ENCODE measurements around the gene TAF11L14.
"Not testable (repeated sequence)": the region's sequence is repeated elsewhere in the genome, so short reads cannot be mapped to it uniquely, and the experiment has no call there.

TAF11L14 gene

DNA sequence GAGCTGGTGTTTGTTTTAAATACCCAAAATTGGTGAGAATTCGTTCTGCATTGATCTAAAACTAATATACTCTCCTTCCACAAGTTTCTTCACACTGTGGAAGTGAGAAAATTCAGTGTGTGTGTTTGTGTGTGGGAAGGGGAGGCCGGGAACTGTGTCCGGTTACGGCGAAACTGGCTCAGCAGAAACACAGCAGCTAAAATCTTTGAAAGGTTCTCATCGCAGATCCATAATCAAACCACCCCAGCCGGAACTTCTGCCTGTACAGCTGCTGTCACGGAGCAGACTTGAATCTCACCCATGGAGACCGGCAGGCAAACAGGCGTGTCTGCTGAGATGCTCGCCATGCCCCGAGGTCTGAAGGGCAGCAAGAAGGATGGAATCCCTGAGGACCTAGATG is 2.5 kb upstream of the TAF11L14 start, which contains the start of gene TAF11L13:
TAF11L13 (plus strand) TSS at position 301 of the 400 bp plus-strand sequence.
- not testable (repeated sequence) for H3K36me3 Mint-ChIP-seq (ENCODE audit: insufficient read depth); H3K27me3 Mint-ChIP-seq; H3K27ac Mint-ChIP-seq (ENCODE audit: low read depth); H3K4me1 Mint-ChIP-seq; DNase-seq (ENCODE audit: low spot score in 2 of 2); ATAC-seq (replicated peaks; ENCODE audit: extremely low read depth, poor library complexity, severe bottlenecking); H3K9me3 Mint-ChIP-seq; H3K4me3 Mint-ChIP-seq

DNA sequence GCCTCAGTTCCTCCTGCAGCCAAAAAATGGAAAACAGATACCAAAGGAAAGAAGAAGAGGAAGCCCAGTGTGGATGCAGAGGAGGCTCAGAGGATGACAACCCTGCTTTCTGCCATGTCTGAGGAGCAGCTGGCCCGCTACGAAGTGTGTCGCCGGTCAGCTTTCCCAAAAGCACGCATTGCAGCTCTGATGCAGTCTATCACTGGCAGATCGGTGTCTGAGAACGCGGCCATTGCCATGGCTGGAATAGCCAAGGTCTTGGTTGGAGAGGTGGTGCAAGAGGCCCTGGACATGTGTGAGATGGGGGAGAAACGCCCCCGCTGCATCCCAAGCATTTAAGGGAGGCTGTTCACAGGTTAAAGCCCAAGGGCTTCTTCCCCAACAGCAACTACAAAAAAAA is 15.0 kb downstream of the TAF11L14 start:
- not testable (repeated sequence) for H3K4me1 Mint-ChIP-seq; H3K36me3 Mint-ChIP-seq (ENCODE audit: insufficient read depth); DNase-seq (ENCODE audit: low spot score in 2 of 2); ATAC-seq (replicated peaks; ENCODE audit: extremely low read depth, poor library complexity, severe bottlenecking); H3K27ac Mint-ChIP-seq (ENCODE audit: low read depth); H3K4me3 Mint-ChIP-seq; H3K27me3 Mint-ChIP-seq
- peaks cover 25% of the 10 kb centered on the region for H3K9me3 Mint-ChIP-seq

DNA sequence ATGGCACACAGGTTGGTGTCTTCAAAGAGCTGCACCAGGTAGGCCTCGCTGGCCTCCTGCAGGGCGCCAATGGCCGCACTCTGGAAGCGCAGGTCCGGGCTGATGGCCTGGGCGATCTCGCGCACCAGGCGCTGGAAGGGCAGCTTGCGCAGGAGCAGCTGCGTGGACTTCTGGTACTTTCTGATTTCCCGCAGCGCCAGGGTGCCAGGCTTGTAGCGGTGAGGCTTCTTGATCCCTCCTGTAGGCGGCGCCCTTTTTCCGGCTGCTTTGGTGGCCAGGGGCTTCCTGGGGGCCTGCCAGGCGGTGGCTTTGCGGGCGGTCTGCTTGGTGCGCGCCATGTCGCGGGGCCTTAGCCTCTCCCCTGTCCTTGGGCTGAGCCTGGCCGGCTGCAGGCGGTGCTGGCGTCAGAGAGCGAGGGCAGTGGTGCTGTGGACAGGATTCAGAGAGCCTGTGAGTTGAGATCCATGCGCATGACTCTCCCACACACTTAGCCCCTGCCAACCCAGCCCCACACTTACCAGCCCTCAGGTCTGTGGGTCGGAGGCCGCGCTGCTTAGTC is 21.0 kb downstream of the TAF11L14 start:
- not testable (repeated sequence) for H3K36me3 Mint-ChIP-seq (ENCODE audit: insufficient read depth); H3K27me3 Mint-ChIP-seq; H3K4me3 Mint-ChIP-seq; ATAC-seq (replicated peaks; ENCODE audit: extremely low read depth, poor library complexity, severe bottlenecking); H3K4me1 Mint-ChIP-seq; H3K27ac Mint-ChIP-seq (ENCODE audit: low read depth); DNase-seq (ENCODE audit: low spot score in 2 of 2)
- H3K9me3 Mint-ChIP-seq = peaks cover 17% of the 10 kb centered on the region

DNA sequence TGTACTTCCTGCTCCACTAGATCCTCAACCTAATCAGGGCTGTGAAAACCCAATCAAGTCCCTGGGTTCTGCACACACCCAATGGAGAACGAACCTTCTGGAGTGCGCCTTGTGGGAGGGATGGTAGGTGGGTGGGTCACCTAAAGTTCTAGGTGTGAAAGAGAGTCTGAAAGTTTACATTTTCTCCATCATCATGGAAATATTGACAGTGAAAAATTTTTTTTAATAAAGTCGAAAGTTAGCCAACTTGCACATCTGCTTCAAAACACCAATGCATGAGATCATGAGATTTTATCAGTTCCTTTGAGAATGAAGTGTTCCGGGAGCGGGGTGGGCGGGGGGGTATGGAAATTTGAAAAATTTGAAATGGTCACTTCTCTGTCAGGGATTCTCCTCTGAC is 21.7 kb downstream of the TAF11L14 start:
- Mint-ChIP-seq H3K27ac (ENCODE audit: low read depth) (no peak overlapping the region), H3K36me3 (ENCODE audit: insufficient read depth) (peaks cover 2% of the 10 kb centered on the region), H3K4me3 (no peak overlapping the region), H3K4me1 (no peaks in the 10 kb centered on the region), H3K27me3 (no peaks in the 10 kb centered on the region), H3K9me3 (peaks cover 17% of the 10 kb centered on the region)
- ATAC-seq (replicated peaks; ENCODE audit: extremely low read depth, poor library complexity, severe bottlenecking) (no peak), DNase-seq (ENCODE audit: low spot score in 2 of 2) (no peak)

DNA sequence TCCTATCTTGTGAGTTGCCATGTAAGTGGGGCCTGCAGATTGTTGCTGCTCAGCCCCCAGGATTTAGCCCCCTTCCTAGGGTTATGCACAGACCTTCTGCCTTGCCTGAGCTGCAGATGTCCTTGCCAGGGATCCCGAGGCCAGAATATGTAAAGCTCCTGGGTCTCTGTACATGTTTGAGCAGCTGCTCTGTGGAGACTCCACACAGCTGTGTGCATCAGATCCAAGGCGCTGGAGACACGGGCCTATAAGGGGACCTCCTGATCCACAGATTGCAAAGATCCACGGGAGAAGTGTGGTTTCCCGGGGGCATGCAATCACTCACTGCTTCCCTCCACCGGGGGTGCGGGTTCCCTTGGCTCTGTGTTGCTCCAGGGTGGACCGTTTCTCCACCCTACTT is 28.9 kb downstream of the TAF11L14 start:
- Mint-ChIP-seq H3K4me3 (no peak overlapping the region), H3K27ac (ENCODE audit: low read depth) (no peak overlapping the region), H3K36me3 (ENCODE audit: insufficient read depth) (peaks cover 2% of the 10 kb centered on the region), H3K9me3 (peaks cover 22% of the 10 kb centered on the region), H3K4me1 (no peaks in the 10 kb centered on the region), H3K27me3 (no peaks in the 10 kb centered on the region)
- no peak for ATAC-seq (replicated peaks; ENCODE audit: extremely low read depth, poor library complexity, severe bottlenecking)
- DNase-seq (ENCODE audit: low spot score in 2 of 2) = no peak

DNA sequence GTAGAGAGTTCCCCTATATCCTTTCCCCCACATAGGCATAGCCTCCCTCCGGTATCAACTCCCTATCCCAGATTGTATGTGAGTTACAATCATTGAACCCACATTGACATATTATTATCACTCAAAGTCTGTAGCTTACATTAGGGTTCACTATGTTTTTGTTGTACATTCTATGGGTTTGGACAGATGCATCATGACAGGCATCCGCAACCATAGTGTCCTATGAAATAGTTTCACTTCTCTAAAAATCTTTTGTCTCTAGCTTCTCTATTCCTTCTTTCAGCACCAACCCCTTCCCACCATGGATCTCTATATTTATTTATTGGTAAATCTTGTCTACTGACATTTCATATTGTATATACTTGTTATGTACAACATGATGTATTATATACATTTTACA is 31.6 kb downstream of the TAF11L14 start:
- H3K27ac Mint-ChIP-seq (ENCODE audit: low read depth) = no peak overlapping the region
- H3K4me1 Mint-ChIP-seq = no peaks in the 10 kb centered on the region
- peaks cover 2% of the 10 kb centered on the region for H3K36me3 Mint-ChIP-seq (ENCODE audit: insufficient read depth)
- no peak overlapping the region for H3K4me3 Mint-ChIP-seq
- peaks cover 15% of the 10 kb centered on the region for H3K9me3 Mint-ChIP-seq
- no peaks in the 10 kb centered on the region for H3K27me3 Mint-ChIP-seq
- no peak for DNase-seq (ENCODE audit: low spot score in 2 of 2)
- ATAC-seq (replicated peaks; ENCODE audit: extremely low read depth, poor library complexity, severe bottlenecking) = no peak

DNA sequence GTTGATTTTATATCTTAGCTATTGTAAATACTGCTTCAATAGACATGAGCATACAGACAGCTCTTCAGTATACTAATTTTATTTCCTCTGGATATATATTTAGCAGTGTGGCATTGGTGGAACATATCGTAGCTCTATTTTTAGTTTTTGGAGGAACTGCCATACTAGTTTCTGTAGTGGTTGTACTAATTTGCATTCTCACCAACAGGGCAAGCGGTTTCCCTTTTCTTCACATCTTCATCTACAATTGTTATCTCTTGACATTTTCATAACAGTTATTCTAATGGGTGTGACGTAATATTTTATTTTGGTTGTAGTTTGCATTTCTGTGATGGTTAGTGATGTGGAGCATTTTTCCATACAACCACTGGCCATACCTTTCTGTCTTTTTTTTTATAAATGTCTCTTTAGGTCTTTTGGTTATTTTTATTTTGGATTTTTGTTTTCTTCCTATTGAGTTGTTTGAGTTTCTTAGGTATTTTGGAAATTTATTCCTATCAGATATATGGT is 32.5 kb downstream of the TAF11L14 start:
- H3K27me3 Mint-ChIP-seq = no peaks in the 10 kb centered on the region
- no peak overlapping the region for H3K4me3 Mint-ChIP-seq
- no peak overlapping the region for H3K27ac Mint-ChIP-seq (ENCODE audit: low read depth)
- H3K9me3 Mint-ChIP-seq = peaks cover 22% of the 10 kb centered on the region
- DNase-seq (ENCODE audit: low spot score in 2 of 2) = no peak
- H3K36me3 Mint-ChIP-seq (ENCODE audit: insufficient read depth) = peaks cover 2% of the 10 kb centered on the region
- ATAC-seq (replicated peaks; ENCODE audit: extremely low read depth, poor library complexity, severe bottlenecking) = no peak
- no peaks in the 10 kb centered on the region for H3K4me1 Mint-ChIP-seq

DNA sequence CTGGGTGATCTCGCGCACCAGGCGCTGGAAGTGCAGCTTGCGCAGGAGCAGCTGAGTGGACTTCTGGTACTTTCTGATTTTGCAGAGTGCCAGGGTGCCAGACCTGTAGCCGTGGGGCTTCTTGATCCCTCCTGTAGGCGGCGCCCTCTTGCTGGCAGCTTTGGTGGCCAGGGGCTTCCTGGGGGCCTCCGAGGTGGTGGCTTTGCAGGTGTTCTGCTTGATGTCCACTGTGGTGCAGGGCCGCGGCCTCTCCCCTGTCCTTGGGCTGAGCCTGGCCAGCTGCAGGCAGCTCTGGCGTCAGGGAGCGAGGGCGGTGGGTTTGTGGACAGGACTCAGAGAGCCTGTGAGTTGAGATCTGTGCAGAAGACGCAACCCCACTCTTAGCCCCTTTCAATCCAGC is 36.1 kb downstream of the TAF11L14 start:
- Mint-ChIP-seq H3K9me3 (peaks cover 27% of the 10 kb centered on the region), H3K27ac (ENCODE audit: low read depth) (no peak overlapping the region), H3K4me3 (no peak overlapping the region), H3K27me3 (no peaks in the 10 kb centered on the region), H3K4me1 (no peaks in the 10 kb centered on the region), H3K36me3 (ENCODE audit: insufficient read depth) (no peaks in the 10 kb centered on the region)
- DNase-seq (ENCODE audit: low spot score in 2 of 2) = no peak
- ATAC-seq (replicated peaks; ENCODE audit: extremely low read depth, poor library complexity, severe bottlenecking) = no peak

DNA sequence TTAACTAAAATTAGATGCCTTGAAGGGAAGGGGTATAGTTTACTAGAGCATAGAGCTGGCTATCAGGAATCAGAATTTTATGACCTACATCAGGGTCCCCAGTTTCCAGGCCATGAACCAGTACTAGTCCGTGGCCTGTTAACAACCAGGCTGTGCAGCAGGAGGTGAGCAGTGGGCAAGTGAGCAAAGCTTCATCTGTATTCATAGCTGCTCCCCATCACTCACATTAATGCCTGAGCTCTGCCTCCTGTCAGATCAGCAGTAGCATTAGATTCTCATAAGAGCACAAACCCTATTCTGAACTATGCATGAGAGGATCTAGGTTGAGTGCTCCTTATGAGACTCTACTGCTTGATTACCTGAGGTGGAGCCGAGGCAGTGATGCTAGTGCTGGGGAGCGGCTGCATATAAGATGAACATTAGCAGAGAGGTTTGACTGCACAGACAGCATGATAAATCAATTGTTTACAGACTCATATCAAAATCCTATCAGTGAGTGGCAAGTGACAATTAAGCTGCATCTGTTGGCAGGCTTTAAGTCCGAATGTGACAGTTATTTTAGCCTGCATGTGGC is 44.6 kb downstream of the TAF11L14 start:
- H3K4me1 Mint-ChIP-seq = no peaks in the 10 kb centered on the region
- H3K27me3 Mint-ChIP-seq = no peaks in the 10 kb centered on the region
- H3K9me3 Mint-ChIP-seq = peaks cover 20% of the 10 kb centered on the region
- DNase-seq (ENCODE audit: low spot score in 2 of 2) (no peak), ATAC-seq (replicated peaks; ENCODE audit: extremely low read depth, poor library complexity, severe bottlenecking) (no peak)
- H3K4me3 Mint-ChIP-seq = no peak overlapping the region
- H3K36me3 Mint-ChIP-seq (ENCODE audit: insufficient read depth) = no peaks in the 10 kb centered on the region
- no peak overlapping the region for H3K27ac Mint-ChIP-seq (ENCODE audit: low read depth)

DNA sequence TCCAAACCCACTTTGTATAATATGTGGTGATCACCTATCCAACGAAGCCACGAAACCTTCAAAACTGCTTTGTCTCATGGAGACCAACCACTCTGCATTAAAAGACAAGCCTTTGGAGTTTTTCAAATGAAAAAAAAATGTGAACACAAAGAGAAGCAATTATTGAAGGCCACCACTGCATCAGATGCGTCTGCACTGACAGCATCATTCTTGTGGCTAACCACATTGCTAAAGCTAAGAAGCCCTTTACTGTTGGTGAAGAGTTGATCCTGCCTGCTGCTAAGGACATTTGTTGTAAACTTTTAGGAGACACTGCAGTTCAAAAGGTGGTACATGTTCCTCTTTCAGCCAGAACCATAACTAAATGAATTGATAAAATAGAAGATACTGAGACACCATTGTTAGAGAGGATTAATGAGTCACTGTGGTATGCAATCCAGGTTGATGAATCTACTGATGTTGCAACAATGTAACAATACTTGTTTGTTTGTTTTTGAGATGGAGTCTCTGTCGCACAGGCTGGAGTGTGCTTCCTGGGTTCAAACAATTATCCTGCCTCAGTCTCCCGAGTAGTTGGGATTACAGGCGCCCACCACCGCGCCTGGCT is 45.4 kb downstream of the TAF11L14 start:
- Mint-ChIP-seq H3K27ac (ENCODE audit: low read depth) (no peak overlapping the region), H3K4me3 (no peak overlapping the region), H3K9me3 (peaks cover 20% of the 10 kb centered on the region), H3K36me3 (ENCODE audit: insufficient read depth) (no peaks in the 10 kb centered on the region), H3K4me1 (no peaks in the 10 kb centered on the region), H3K27me3 (no peaks in the 10 kb centered on the region)
- ATAC-seq (replicated peaks; ENCODE audit: extremely low read depth, poor library complexity, severe bottlenecking) (no peak), DNase-seq (ENCODE audit: low spot score in 2 of 2) (no peak)

DNA sequence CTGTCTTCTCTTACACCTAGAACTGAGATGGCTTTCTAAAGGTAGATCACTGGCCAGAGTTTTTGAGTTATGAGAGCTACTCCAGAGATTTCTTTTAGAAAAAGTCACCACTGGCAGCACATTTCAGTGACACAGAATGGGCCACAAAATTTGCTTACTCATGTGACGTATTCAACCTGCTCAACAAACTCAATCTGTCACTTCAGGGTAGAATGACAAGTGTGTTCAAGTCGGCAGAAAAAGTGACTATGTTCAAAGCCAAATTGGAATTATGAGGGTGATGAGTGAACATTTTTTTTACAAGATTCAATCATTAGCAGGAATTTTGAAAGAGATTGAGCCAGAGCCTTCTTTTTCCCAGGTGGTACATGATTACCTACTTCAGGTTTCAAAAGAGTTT is 46.5 kb downstream of the TAF11L14 start:
- H3K27ac Mint-ChIP-seq (ENCODE audit: low read depth) = no peak overlapping the region
- H3K4me3 Mint-ChIP-seq = no peak overlapping the region
- peaks cover 16% of the 10 kb centered on the region for H3K9me3 Mint-ChIP-seq
- no peak for DNase-seq (ENCODE audit: low spot score in 2 of 2)
- H3K27me3 Mint-ChIP-seq = no peaks in the 10 kb centered on the region
- H3K36me3 Mint-ChIP-seq (ENCODE audit: insufficient read depth) = no peaks in the 10 kb centered on the region
- no peak for ATAC-seq (replicated peaks; ENCODE audit: extremely low read depth, poor library complexity, severe bottlenecking)
- H3K4me1 Mint-ChIP-seq = no peaks in the 10 kb centered on the region
